ENCODE results near the gene C10orf88.

C10orf88 gene

DNA sequence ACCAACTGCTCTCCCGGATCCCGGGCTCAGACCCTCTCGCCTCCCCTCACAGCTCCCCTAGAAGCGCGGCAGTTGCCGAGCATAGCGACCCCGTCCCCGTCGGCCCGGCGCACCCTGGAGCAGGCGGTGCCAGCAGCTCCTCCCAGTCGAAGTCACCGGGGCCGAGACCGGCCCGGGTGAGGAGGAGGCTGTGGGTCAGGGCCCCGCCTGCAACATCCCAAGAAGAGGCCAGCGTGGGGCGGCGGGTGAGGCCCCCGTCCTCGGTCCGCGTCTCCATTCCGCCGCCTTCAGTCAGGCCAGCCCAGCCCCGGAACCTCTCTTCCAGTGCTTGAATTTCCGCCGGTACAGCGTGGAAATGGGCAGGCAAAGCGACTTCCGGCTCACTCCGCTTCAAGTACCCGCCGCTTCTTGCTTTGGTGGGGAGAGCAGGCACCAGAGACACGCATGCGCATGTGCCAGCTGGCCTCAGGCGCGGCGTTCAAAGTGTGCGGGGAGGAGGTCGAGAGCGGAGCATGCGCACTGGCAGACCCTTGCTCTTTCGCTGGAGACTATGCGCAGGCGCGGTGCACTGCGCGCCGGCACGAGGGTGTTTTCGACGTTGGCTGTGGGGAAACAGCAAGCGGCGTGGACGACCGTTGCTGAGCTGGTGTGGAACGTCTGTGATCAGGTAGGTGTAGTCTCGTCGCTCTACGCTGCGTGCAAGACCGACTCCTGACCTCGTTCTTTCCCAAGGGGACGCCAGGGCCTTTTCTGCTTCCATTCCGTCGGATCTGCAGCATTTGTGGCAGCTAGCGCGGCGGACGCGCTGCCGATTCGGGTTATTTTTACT, at the start of gene C10orf88:
TSS of gene C10orf88 (minus strand) at position 326 of the 829 bp plus-strand sequence. CDS start at position 277, 49 bp downstream.
- in situ Hi-C loops (cut with MboI; ENCODE audit: low sequenced_read_pairs): no loop called here

- in situ Hi-C loops (cut with MboI; ENCODE audit: low sequenced_read_pairs): no loop called here
These were observed 47.3 kb upstream of the C10orf88 start for GRCh38 chr10:123001370-123001769.

GRCh38 chr10:123000155-123000554, 46.1 kb upstream of the C10orf88 start:
- in situ Hi-C loops (cut with MboI; ENCODE audit: low sequenced_read_pairs): no loop called here

DNA sequence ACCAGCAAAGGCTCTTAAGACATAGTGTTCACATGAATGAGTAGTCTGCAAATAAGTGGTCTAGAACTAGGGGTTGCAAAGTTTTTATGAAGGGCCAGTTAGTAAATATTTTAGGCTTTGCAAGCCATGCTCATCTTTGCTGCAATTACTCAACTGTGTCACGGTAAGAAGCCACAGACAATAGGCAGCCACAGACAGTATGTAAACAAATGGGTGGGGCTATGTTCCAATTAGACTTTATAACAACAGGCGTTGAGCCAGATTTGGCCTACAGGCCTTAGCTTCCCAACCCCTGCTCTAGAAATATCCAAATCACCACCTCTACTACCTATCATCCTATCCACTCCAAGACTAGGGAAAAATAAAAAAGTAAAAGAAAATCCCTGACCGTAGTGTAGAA, 45.3 kb upstream of the C10orf88 start:
- in situ Hi-C loops (cut with MboI; ENCODE audit: low sequenced_read_pairs): no loop called here

DNA sequence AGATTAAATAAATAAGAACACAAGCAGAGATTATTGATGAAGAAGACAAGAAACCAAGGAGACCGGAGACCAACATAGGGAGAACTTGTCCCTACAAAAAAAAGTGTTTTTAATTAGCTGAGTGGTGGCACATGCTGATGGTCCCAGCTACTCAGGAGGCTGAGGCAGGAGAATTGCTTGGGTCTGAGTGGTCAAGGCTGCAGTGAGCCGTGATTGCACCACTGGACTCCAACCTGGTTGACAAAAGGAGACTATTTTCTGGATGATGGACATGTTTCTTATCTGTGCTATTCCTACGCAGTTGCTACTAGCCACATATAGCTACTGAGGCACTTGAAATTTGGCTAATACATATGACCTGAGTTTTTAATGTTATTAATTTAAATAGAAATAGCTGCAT, 44.9 kb upstream of the C10orf88 start:
- in situ Hi-C loops (cut with MboI; ENCODE audit: low sequenced_read_pairs): no loop called here

DNA sequence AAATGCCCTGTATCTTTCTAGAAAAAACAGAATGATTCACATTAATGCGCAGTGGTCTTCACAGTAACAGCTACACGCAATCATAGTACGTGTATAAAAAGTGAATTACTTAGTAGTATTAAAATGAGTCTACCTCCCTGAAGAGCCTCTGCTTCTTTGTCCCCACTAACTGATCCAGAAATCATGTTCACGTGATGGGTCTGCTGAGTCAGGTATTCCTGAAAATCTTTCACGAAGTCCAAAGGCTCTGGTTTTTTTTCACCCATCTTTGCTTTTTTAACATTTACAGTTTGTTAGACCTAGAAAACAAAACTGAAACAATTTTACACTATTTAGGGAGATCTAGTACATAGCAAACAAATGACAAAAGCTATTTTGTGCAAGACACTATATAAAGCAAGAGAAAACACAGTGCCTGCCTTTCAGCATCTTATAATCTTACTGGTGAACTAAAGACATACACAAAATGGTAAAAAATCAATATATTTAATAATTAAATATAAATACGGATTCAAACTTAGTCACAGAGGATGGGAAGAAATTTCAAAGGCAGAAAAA, 44.4 kb upstream of the C10orf88 start:
- in situ Hi-C loops (cut with MboI; ENCODE audit: low sequenced_read_pairs): no loop called here

DNA sequence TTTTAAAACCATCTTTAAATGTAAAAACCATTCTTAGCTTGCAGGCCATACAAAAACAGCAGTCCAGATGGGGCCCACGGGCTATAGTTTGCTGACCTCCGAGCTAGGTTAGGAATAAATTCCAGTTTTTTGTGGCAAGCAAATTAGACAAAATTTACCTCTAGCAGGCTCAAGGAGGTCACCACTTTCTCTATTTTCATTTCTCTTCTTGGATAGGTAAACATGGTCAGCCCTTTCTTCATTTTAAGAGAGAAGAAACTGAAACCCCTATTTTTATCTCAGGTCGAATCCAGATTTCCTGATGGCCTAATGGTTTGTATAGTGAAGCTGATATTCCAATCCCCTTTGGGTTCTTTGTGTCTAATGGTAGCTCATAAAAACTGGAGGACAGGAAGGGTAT, 43.8 kb upstream of the C10orf88 start:
- in situ Hi-C loops (cut with MboI; ENCODE audit: low sequenced_read_pairs): no loop called here

DNA sequence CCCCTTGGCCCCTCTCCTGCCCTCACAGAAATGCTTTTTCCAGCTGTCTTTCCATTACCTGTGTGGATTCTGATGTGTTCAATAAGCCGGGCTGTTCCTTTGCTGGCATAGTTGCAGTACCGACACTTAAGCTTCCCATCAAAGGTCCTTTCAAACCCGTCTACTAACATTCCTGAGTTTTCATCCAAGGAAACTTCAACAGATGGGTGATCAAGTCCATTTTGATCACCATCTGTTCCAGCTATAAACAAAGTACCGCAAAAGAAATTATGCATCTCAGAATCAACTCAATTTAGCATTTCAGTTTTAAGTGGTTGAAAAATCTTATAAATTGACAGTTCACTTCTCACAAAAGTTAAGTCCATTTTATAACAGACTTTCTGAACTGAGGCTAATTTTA, 41.9 kb upstream of the C10orf88 start:
- in situ Hi-C loops (cut with MboI; ENCODE audit: low sequenced_read_pairs): no loop called here

- in situ Hi-C loops (cut with MboI; ENCODE audit: low sequenced_read_pairs): no loop called here
These were observed 39.8 kb upstream of the C10orf88 start for GRCh38 chr10:122993797-122994336.

DNA sequence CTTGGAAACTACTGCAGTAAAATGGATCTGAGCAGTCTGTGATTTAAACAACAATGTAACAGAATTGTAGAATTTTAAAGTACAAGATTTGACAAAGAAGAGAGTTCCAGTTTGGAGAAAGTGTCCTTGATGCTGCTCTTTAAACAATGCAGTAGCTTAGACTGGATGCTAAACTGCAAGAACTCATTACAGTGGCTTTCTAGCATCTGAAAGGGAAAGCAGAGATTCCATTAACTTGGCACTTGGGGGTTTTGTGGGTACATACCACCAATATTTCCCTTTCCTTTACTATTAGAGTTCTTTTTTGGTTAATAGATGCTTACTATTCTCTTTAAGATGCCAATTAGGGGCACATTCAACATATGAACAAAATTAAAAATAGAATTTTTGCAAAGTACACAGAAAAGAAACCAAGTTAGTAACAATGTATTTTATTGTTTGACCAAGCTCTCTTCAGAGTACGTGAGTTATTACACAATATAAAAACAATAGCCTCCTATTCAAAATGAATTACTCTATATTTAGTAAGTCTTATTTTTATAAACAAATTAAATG, 38.1 kb upstream of the C10orf88 start:
- in situ Hi-C loops (cut with MboI; ENCODE audit: low sequenced_read_pairs): no loop called here

- in situ Hi-C loops (cut with MboI; ENCODE audit: low sequenced_read_pairs): no loop called here
These were observed 36.3 kb upstream of the C10orf88 start for GRCh38 chr10:122990278-122990677.

GRCh38 chr10:122988501-122988900, 34.5 kb upstream of the C10orf88 start:
- in situ Hi-C loops (cut with MboI; ENCODE audit: low sequenced_read_pairs): no loop called here

DNA sequence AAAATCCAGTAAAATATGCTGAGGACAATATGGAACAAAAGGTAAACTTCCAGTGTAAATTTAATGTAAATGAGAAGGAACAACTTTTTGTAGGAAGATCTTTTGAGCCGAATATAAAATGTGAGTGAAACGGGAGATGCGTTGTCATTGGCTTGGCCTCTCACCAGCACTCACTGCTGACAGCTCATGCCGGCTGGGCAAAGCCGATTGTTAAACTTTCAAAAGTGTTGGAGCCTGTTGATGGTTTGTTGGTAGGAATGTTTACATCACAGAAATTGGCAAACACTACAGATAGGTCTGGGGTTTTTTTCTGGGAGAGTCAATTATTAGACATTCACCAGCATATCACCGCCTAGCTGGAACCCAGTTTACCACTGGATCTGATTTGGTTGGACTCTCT, 32.3 kb upstream of the C10orf88 start:
- in situ Hi-C loops (cut with MboI; ENCODE audit: low sequenced_read_pairs): no loop called here

- in situ Hi-C loops (cut with MboI; ENCODE audit: low sequenced_read_pairs): no loop called here
These were observed 30.7 kb upstream of the C10orf88 start for GRCh38 chr10:122984708-122985107.

DNA sequence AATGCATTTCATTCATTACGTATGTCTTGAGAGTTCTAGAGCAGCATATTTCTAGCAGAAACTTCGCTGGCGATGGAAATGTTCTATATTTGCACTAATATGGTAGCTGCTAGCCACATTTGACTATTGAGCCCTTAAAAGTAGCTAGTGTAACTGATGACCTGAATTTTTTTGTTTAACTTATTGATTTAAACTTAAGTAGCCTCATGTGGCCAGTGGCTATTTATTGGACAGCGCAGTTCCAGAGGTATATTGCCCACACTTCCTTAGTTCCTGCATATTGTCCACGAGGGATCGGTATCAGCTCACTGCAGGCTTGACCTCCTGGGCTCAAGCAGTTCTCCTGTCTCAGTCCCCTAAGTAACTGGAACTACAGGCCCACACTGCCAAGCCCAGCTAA, 29.9 kb upstream of the C10orf88 start:
- in situ Hi-C loops (cut with MboI; ENCODE audit: low sequenced_read_pairs): no loop called here

DNA sequence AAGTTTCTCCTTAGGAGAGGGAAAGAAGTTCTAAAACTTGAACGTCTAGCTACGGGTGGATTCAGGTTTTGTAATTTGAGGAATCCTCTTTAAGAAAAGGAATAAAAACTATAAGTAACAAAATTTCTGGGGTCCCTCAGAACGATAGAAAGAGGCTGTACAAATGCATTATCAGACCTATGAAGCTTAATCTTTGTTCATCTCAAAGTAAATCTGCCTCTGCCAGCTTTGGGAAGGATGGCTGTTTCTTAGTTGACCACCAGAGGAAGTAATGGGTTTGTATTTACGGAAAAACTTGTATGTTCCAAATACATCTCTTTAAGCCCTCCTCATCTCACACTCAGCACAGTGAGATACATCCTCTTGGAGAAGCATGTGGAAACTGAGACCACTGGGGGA, 27.0 kb upstream of the C10orf88 start:
- in situ Hi-C loops (cut with MboI; ENCODE audit: low sequenced_read_pairs): no loop called here

DNA sequence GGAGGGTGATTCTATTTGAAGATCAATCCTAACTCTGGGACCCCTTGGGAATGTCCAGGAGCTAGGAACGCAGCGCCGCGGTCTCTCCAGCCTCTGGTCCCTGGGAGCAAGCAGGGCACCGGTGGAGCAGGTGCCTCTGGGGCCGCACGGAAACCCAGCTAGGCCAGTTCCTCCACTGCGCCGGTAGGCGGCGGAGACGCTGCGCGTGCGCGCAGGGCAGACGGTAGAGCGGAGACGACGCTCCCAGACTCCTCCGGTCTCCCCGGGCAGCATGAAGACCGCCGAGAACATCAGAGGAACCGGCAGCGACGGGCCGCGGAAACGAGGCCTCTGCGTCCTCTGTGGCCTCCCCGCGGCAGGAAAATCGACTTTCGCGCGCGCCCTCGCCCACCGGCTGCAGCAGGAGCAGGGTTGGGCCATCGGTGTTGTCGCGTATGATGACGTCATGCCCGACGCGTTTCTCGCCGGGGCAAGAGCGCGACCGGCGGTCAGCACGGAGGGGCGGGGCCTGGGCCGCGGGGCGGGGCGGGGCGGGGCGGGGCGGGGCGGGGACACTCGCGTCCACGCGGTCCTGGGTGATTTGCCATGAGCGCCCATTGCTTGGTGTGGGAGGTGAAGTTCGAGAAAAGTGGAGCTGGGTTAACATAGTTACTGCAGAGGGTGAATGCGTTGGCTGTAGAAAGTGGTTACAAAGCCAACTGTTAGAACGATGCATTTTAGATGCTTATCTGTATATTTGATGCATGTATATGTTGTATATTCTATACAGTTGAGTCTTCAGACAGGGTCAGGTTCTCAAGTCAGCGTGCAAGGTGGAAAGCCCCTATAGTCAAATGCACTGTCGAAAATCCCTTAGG, 26.4 kb upstream of the C10orf88 start, which contains the start of gene PSTK:
TSS of gene PSTK (plus strand) at position 193 of the 857 bp plus-strand sequence. CDS start at position 272, 79 bp downstream.
- in situ Hi-C loops (cut with MboI; ENCODE audit: low sequenced_read_pairs): no loop called here

DNA sequence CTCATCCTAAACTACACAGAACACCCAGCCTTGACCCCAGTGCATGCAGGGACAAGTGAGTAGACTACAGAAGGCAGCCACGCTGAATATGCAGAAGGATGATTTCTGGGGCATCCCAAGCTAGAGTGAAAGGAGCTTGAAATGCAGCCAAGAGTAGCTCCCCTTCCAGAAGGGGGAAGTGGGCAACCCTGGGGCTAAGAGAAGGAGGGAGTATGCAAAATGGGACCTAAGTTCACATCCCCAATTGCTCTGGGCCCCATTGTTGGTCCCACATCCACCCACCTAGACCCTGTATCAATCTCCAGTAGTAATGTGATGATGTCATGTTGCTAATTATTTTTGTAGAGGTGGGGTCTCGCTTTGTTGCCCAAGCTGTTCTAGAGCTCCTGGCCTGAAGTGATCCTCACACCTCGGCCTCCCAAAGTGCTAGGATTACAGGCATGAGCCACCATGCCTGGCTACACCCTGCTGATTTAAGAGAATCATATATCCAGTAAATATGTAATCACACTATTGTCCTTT, 20.6 kb upstream of the C10orf88 start:
- in situ Hi-C loops (cut with MboI; ENCODE audit: low sequenced_read_pairs): no loop called here

- in situ Hi-C loops (cut with MboI; ENCODE audit: low sequenced_read_pairs): no loop called here
These were observed 20.0 kb upstream of the C10orf88 start for GRCh38 chr10:122974023-122974422.

GRCh38 chr10:122968698-122969097, 14.7 kb upstream of the C10orf88 start:
- in situ Hi-C loops (cut with MboI; ENCODE audit: low sequenced_read_pairs): no loop called here

DNA sequence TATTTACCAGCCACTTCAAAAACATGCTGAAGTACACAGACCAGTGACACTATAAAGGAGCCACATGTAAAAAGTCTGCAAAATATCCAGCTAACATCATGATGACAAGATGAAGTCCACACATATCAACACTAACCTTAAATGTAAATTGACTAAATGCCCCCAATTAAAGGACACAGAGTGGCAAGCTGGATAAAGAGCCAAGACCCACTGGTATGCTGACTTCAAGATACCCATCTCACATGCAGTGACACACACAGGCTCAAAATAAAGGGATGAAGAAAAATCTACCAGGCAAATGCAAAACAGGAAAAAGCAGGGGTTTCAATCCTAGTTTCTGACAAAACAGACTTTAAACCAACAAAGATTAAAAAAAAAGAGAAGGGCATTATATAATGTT, 12.9 kb upstream of the C10orf88 start:
- in situ Hi-C loops (cut with MboI; ENCODE audit: low sequenced_read_pairs): no loop called here

Data from HL-60/S4 treated with retinoic acid at 250 ng/mL for 4 days and 3 days (cell line).